ENCODE data around the gene HIC1.

HIC1 gene

DNA sequence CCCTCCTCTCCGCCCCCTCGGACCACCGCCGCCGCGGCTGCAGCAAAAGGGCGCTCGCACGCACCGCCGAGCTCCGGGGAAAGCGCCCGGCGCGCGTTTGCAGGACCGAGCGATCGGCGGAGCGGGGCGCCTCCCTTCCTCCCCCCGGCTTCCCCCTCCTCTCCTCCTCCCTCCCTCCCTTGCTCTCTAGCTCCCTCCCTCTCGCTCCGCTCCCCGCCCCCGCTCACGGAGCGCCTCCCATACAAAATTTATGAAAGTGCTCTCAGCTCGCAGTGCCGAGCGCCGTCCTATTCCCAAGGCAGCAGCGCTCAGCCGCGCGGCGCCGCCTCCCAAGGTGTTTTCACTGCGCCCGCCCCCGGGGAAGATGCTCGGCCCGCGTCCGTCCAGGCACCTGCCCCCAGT, 29.7 kb upstream of the HIC1 start, which contains the start of gene RTN4RL1:
TSS of gene RTN4RL1 (minus strand) at position 115 of the 402 bp plus-strand sequence. CDS start 469 bp downstream, outside the sequence.
- DNase-seq: peak; percentile 10 to 56

DNA sequence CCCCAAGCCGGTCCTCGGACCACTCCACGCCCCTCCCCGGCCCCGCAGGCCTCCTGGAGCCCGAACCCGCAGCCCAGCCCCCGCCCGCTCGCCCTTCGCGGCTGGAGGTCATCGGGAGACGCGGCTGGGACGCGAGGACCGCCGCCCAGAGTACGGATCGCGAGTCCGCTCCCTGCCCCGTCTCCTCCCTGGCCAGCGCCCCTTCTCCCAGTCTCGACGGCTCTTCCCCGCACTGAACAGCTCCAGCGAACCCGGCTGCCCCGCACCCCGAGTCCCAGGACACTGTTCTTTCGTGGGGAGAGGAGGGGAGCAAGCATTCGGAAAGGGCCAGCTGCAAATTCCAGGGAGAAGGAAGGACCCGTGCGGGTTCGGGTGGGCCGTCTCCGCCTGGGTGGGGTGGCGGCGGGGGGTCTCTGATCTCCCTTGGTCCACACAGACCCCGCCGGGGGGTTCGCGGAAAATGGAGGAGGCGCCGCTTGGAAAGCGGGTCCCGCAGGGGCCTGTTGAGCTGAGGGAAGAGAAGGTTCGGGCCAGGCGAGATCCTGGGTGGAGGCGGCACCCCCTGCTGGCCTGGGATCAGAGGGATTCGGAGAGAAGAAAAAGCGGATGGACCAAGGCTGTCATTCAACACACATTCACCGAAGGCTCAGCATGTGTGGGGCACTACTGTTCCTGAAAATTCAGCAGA, 29.1 kb upstream of the HIC1 start:
- peak in 1 of 2 experiments; percentile 47 for DNase-seq

DNA sequence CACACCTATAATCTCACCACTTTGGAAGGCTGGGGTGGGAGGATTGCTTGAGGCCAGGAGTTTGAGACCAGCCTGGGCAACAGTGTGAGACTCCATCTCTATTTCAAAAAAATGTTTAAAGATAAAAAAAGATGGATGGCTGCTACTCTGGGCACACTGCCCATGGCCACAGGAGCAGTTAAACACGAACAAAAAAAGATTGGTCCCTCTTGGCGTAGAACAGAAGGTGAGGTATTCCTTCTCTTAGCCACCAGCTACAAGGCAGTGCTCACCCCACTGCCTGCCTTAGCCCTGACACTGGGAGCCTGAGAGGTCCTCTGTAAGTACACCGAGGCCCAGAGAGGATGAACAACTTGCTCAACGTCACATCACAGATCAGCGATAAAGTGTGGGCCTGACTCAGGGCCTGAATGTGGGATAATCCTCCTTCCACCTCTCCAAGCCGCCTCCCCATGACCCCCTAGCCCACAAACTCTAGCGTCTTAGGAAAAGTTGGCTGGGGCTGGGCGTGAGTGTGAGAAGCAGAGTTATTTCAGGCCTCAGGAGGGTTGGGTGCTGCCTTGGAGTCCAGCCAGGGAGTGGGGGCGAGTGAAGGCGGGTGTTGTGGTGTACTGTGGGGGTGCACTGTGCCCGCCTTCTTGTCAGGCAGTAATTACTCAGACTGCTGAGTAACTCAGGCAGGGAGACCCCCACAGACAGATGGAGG, 27.2 kb upstream of the HIC1 start:
- DNase-seq: no peak

DNA sequence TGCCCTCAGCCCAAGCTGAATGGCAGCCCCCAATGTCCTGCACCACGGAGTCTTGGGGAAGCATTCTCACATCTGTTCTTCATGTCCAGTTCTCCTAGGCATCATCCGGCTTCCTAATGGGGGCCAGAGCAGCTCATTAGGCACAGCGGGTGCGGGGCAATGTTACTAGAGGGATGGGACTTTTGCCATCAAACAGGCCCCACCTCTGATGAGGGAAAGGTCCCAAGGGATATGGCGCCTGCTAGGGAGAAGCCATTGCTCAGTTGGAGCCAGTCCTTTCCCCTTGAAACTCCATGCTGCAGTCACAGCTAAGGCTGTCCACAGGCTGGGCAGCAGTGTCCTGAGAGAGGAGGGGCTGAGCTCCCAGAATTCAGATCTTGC, 26.7 kb upstream of the HIC1 start:
- no peak for DNase-seq

DNA sequence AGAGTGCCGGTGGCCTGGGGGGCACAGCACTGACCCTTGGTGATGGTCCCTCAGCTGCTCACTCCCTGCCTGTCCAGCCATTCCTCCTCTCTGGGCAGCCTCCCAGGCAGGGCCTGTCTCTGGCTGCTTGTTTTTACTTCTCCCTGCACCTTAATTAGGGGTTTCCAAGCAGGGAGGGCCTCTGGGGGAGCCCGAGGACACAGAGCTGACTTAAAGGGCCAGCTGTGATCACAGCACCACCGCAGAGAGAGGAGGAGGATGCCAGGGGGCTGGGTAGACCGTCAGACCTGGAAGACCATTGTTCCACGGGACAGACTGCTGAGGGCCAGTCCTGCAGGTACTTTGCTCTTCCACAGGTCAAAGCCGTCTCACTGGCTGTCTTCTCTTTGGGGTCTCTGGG, 26.2 kb upstream of the HIC1 start:
- DNase-seq: no peak

DNA sequence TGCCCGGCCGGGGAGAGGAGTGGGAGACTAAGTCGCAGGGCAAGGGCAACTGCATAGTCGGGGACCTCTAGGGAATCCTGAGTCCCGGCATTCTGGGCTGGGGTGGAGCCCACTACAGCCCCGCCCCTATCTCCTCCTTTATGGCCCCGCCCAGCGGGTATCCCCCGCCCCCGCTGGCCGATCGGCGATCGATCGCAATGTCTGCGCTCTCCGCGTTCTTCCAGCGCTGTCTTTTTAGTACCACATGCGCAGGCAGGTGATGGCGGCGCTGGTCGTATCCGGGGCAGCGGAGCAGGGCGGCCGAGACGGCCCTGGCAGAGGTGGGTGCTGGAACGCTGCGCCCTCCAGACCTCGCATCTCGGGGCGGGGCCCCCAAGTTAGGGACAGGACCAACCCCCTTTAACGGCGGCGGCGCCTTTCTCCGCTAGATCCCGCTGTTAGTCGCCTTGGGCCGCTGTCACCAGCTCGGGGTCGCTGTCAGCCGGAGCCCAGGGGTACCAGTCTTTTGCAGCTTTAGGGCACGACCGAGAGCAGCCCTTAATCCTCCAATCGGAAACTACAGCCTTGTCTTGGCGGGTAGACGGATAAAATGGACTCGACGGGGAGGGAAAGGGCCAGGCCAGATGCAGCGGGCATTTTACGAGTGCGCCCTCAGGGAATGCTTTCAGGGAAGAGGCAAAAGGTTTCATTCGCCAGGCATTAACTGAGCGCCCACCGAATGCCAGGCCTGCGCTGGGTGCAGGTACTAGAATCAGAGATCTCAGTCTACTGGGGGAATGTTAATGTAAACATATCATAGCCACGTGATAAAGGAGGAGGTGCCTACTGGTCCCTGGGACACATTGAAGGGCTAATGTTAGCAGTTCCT, 24.8 kb upstream of the HIC1 start, which contains the start of gene DPH1:
TSS of gene DPH1 (plus strand) at position 243 of the 868 bp plus-strand sequence. CDS start at position 260, 17 bp downstream.
- peak; percentile 75 to 88 for DNase-seq

DNA sequence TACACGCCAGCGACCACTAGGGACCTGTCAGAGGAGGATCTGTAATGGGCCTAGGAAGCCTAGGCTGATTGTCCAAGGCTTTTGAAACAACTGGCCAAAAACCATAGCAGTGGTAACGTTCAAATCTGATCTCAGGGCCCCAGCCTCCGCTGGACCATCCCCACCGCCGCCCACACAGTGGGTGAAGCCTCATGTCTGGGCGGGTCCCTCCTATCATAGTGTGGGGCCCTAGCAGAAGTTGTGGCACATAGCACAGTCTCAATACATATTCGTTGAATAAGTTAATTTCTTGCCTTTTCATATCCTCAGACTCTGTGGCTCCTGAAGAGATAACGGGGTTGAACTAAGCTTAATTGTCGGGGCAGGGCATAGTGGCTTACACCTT, 24.1 kb upstream of the HIC1 start:
- peak in 1 of 2 experiments; percentile 47 for DNase-seq

DNA sequence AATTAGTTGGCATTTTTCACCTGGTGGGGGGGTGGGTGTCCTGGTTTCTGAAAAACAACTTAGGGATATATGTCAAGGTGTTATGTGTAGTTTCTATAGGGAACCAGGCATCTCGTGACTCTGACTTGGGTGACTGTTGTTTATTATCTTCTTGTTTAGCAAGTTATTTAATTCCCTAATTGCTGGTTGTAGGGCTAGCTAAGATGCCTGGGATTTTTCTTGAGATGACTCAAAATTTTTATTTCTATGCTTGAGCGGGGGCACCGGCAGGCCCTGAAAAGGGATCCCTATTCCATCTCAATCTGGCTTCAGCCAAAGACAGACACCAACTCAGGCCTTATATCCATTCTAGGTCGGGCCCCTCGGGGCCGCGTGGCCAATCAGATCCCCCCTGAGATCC, 21.8 kb upstream of the HIC1 start:
- DNase-seq: no peak

DNA sequence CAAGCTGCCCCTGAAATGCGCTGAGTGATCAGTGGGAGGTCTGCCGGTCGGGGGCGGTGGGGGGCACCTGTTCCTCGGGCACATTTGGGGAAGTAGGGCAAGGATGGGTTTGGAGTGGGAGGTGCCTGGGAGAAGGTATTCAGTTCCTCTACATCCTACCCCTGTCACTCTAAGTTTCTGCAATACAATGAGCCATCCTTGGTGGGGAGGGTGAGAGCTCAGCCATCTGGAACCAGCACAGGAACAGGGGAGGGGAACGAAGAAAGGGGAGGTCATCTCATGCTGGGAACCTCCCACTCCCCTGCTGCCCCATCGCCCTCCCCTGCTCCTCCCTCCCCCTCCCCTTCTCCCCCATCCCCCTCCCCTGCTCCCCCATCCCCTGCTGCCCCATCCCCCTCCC, 20.7 kb upstream of the HIC1 start:
- no peak for DNase-seq

DNA sequence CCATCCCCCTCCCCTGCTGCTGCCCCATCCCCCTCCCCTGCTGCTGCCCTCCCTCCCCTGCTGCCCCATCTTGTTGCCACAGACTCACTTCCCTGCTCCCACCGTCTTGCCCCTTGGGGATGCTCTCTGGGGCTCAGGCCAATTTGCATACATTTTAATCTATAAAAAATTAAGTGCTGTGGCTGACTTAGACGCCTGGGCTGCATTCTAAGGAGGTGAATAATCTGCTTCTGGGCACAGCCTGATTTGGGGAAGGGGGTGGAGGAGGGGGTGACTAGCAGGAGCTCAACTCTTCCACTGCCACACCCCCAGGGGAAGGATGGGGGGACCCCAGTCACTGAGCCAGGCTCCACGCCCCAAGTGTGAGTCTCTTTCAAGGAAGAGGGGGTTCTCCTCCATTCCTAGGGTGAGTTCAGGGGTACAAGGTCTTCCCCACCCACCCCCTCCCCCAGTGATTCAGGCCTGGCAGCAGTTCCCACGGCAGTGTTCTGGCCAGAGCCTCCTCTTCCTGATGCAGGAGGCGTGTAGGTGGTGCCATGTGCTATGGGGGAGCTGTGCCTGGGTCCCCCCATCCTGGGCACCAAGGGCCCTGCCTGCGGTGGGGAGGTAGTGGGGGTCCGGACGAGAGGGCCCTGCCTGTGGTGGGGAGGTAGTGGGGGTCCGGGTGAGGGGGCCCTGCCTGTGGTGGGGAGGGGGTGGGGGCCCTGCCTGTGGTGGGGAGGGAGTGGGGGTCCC, 19.9 kb upstream of the HIC1 start:
- no peak for DNase-seq

DNA sequence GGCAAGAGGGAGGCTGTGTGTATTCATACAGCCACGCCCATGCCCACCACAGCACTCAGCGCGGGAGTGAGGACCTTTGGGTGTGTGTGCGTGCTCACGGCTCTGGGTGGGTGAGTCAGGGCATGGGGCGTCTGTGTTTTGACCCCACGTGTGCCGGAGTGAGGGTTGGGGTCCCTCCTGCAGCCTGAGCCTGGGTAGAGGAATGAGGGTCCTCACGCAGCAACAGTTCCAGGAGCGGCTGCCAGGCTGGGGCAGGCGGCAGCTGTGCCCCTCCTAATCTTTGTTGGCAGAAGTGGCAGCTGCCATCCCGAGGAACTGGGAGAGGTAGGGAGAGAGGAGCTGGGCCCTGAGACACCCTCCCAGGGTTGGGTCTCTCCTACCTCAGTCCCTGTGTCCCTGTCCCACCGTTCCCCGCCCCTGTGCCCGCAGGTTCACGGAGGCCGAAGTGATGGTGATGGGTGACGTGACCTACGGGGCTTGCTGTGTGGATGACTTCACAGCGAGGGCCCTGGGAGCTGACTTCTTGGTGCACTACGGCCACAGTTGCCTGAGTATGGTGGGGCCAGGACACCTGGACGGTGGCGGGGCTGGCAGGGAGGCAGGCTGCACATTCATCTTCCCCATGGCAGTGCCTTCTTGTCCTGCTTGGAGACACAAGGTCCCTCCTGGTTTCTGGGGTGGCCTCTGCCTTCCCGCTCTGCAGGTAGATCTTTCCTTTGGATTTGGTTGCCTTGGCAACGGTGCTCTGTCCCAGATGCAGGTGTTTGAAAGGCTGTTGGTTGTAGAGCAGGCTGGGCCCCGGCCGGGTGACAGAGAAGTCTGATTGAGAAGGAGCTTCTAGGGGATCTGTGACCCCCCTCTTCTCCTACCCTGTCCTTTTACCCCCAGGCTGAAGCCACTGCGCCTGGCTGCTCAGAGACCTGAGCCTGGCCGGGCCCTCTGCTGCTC, 19.1 kb upstream of the HIC1 start:
- no peak for DNase-seq

DNA sequence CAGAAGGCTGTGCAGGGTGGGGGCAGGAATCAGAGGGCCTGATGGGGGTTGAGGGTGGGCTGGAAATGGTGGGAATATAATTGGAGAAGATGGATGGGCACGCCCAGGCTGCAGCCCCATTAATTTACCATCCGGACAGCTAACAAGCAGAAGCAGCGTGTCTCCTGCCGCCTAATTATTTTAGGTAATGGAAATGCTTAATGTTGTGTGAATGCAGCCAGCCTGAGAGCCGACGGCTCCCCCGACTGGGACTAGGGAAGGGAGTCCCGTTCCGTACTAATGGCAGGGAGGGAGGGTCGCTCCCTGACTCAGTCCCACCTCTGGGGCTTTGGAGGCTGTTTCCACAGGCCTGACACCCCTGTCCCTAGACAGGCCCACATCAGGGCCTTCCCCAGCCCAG, 17.7 kb upstream of the HIC1 start:
- DNase-seq: no peak

DNA sequence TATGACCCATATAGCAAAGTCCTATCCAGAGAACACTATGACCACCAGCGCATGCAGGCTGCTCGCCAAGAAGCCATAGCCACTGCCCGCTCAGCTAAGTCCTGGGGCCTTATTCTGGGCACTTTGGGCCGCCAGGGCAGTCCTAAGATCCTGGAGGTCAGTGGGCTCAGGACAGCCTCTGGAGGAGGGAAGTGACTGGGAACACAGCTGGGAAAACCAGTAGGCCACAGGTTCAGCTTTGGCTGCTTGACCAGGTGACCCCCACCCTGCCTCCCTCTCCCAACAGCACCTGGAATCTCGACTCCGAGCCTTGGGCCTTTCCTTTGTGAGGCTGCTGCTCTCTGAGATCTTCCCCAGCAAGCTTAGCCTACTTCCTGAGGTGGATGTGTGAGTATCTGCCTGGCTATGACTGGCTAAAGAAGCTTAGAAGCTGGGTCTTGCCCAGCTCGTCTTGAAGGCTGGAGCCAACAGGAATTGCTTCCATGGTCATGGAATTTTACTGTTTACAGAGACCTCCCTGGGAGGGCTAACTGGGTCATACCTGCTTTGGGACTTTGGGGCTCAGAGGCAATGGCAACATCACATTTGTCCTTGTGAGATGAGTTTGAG, 14.6 kb upstream of the HIC1 start:
- DNase-seq: no peak

DNA sequence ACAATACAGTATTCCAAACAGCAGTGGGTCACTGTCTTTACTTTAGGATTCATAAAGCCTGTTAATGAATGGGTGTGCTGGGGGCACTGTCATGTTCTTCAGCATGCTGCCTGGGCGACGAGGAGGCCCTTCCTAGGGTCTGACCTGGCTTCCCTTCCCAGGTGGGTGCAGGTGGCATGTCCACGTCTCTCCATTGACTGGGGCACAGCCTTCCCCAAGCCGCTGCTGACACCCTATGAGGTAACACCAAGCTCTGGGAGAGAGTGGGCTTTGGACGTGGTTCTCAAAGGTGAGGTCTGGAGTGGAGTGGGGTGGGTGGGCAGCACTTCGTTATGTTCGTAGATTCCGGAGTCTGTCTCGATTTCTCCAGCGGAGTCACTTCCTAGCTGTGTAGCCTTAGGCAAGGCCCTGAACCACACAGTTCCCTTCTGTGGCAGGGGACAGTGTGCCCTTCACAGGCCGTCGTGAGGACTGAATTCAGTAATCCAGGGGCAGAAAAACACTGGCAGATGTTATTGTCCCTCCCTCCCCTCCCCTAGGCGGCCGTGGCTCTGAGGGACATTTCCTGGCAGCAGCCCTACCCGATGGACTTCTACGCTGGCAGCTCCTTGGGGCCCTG, 13.9 kb upstream of the HIC1 start:
- no peak for DNase-seq

DNA sequence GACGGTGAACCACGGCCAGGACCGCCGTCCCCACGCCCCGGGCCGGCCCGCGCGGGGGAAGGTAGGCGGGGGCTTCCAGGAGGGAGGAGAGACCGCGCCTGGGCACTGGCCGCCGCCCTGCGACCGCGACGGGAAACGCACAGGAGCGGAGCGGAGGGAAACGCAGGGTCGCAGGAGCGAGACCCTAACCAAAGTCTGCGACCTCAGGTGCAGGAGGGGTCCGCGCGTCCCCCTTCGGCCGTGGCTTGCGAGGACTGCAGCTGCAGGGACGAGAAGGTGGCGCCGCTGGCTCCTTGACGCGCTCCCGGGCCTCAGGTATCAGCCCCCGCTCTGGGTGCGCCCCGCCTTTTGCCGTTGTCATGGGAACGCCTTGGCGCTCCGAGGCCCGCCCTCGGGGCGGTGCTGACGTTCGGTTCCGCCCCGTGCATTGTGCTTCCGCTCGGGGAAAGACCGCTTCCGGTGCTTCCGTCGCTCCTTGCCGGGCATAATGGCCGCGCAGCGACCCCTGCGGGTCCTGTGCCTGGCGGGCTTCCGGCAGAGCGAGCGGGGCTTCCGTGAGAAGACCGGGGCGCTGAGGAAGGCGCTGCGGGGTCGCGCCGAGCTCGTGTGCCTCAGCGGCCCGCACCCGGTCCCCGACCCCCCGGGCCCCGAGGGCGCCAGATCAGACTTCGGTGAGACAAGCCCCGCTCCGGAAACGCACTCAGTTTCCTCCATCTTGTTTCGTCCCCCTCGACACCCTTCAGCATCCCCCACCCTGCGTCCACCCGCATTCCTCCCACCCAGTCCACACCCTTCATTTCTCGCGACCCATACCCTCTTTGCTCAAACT, 13.1 kb upstream of the HIC1 start, which contains the start of gene OVCA2:
TSS of gene OVCA2 (plus strand) at position 462 of the 829 bp plus-strand sequence. CDS start at position 488, 26 bp downstream.
- peak; percentile 92 to 98 for DNase-seq

DNA sequence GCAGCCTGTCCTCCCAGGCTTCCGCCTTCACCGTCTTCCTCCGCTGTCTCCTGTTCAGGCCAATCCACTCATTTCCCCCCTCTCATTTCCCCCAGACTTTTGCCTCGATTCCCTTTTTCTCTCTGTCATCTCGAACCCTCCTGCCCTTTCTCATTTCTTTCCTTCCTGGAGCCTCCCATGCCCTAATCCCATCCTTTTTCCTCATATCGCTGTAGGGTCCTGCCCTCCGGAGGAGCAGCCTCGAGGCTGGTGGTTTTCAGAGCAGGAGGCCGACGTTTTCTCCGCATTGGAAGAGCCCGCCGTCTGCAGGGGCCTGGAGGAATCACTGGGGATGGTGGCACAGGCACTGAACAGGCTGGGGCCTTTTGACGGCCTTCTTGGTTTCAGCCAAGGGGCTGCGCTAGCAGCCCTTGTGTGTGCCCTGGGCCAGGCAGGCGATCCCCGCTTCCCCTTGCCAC, 12.5 kb upstream of the HIC1 start:
- DNase-seq: peak; percentile 31 to 54

DNA sequence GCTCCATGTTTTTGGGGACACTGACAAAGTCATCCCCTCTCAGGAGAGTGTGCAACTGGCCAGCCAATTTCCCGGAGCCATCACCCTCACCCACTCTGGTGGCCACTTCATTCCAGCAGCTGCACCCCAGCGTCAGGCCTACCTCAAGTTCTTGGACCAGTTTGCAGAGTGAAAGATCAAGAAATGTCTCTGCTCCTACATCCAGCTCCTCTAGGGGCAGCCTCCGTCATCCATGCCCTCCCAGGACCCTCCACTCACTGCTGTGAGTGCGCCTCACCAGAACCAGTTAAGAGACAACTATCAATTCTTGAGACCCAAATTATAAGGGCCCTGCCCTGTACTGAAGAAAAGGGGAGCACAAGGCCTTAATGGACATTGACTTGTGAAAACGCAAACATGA, 12.0 kb upstream of the HIC1 start:
- no peak for DNase-seq

DNA sequence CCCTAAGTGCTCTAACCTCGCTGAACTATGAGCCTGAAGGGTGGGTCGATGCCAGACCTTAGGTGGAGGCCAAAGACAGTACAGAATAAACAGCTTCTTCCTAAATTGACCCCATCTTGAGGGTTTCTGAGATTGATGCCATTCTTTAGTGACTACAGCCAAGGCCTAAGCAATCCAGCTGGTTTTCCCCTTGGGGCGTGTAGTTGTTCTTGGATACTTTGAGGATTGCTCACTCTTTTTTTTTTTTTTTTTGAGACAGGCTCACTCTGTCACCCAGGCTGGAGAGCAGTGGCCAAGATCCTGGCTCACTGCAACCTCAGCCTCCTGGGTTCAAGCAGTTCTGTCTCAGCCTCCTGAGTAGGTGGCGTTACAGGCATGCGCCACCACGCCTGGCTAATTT, 11.1 kb upstream of the HIC1 start:
- DNase-seq: no peak

DNA sequence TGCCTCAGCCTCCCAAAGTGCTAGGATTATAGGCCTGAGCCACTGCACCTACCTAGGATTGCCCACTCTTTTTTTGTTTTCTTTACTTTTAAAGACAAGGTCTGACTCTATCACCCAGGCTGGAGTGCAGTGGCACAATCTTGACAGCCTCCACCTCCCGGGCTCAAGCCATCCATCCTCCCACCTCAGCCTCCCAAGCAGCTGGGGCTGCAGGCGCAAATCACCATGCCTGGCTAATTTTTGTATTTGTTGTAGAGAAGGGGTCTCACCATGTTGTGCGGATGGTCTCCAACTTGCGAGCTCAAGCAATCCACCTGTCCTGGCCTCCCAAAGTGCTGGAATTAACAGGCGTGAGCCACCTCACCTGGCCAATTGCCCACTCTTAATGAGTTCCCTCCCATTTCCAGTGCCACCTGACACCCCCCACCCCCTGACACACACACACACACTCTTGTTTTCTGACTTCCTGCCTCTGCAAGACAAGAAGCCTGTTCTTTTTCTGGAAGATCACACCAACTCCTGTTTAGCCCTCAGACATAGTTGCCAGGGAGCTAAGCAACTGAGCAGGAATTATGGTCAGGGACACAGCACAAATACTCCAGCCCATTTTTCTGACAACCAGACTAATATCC, 10.5 kb upstream of the HIC1 start:
- no peak for DNase-seq
